ENCODE measurements around the gene FANCM. TPM values are rescaled to one million over a fixed set of nuclear protein-coding genes. Genes with fewer than 3 reads are reported as not detected.
"Not testable (repeated sequence)": the region's sequence is repeated elsewhere in the genome, so short reads cannot be mapped to it uniquely, and the experiment has no call there.

Gene FANCM
- polyA plus RNA-seq, 4 donors = 10.8 to 14.7 (median 12.8) TPM

- peak in 3 of 4 donors; percentile 6 to 22 (median 15) for DNase-seq (ENCODE audit: low read depth in 4 of 4, low spot score in 3 of 4)
These were observed 574 bp upstream of the FANCM start for GRCh38 chr14:45135156-45135555.

- no peak for DNase-seq (ENCODE audit: low read depth in 4 of 4, low spot score in 3 of 4)
These were observed 669 bp downstream of the FANCM start for GRCh38 chr14:45136399-45136798.

DNA sequence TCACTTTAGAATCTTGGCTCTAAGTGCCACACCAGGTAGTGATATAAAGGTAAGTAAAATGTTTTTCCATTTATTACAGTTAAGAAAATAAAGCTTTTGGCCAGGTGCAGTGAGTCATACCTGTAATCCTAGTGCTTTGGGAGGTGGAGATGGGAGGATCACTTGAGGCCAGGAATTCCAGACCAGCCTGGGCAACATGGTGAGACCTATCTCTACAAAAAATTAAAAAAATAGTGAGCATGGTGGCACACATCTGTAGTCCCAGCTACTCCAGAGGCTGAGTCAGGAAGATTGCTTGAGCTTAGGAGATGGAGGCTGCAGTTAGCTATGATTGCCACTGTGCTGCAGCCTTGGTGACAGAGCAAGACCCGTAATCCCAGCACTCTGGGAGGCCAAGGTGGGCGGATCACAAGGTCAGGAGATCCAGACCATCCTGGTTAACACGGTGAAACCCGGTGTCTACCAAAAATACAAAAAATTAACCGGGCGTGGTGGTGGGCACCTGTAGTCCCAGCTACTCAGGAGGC is 5.0 kb downstream of the FANCM start:
- no peak for DNase-seq (ENCODE audit: low read depth in 4 of 4, low spot score in 3 of 4)

- not testable (repeated sequence) for DNase-seq (ENCODE audit: low read depth in 4 of 4, low spot score in 3 of 4)
These were observed 6.4 kb downstream of the FANCM start for GRCh38 chr14:45142083-45142482.

DNA sequence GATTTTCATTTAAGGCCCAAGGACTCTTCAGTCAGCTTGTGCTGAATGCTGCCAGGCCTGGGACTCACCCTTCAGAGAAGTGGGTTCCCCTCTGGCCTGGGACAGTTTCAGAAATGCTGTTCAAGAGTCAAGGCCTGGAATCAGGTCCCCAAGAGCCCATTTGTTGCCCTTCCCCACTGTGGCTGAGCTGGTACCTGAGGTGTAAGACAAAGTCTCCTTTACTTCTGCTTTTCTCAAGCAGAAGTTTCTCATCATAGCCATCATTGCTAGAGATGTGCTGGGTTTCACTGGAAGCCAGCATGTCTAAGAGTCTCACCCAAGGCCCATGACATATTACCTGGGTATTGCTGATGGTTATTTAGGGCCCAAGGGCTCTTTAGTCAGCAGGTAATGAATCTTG is 8.9 kb downstream of the FANCM start:
- DNase-seq (ENCODE audit: low read depth in 4 of 4, low spot score in 3 of 4) = no peak

DNA sequence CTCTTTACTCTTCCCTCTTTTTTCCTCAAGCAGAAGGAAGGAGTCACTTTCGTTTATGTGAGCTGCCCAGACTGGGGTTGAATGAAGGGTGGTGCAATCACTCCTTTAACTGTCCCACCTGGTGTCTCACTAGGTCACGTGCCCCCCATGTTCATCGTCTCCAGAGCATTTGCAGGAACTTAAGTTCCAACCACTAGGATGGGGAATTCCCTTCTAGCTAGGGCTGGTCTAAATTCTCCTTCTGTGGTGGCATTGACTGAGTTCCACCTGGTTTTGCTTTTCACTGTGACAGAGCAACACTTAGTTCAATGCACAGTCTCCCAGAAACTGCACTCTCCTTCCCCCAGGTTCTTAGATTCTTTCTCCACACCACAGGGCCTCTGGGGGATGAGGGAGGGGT is 9.5 kb downstream of the FANCM start:
- DNase-seq (ENCODE audit: low read depth in 4 of 4, low spot score in 3 of 4) = no peak

- DNase-seq (ENCODE audit: low read depth in 4 of 4, low spot score in 3 of 4) = no peak
These were observed 13.9 kb downstream of the FANCM start for GRCh38 chr14:45149602-45150001.

DNA sequence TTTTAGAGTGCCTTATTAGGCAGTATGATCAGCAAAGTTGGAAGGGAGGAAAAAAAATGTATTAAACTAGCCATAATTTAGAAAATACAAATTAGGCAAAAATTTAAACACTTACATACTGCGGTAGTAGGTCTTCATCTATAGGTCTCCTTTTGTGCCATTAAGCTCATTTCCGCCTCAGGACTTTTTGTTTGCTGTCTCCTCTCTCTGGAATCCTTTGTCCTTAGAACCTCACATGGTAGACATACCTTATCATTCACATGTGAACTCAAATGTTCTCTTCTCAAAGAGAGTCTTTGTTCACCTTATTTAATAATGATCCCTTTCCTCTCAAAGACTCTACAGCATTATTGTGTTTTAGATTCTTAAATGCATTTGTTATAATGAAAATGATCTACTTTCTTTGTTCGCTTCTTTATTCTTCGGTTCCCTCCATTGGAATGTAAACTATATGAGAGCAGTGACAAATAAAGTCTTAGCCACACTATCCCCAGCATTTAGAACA is 14.7 kb downstream of the FANCM start:
- no peak for DNase-seq (ENCODE audit: low read depth in 4 of 4, low spot score in 3 of 4)

GRCh38 chr14:45156067-45156466 is 20.3 kb downstream of the FANCM start:
- no peak for DNase-seq (ENCODE audit: low read depth in 4 of 4, low spot score in 3 of 4)

DNA sequence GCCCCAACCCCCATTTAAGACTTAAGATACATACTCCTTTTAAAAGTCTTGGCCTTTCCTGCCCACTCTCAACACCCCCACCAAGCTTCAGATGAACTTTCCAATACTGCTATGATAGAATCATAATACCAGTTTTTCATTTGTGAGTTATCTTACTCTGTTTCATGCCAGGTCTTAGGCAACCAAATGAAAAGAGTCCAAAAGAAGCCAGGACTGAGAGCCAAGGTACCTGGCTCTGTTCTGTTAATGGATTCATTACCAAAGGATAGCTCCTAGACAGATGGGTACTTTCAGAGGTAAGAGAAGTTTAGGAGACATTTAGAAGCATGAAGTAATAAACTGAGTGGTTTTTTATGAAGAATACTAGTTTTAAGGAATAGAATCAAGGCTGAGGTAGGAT is 34.2 kb downstream of the FANCM start:
- DNase-seq (ENCODE audit: low read depth in 4 of 4, low spot score in 3 of 4) = no peak

GRCh38 chr14:45177076-45177475 is 41.3 kb downstream of the FANCM start:
- DNase-seq (ENCODE audit: low read depth in 4 of 4, low spot score in 3 of 4) = no peak

DNA sequence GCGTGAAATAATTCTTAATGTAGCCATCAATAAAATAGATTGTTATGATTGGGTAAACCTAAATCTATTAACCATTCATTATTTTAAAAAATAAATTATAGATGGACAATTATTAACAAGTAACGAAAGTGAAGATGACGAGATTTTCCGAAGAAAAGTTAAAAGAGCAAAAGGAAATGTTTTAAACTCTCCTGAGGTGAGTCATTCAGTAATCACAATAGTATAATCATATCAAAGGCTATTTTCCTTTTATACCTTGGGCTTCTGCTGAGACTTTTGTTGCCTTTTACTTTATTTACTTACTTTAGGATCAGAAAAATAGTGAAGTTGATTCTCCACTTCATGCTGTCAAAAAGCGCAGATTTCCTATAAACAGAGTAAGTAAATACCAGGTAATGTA is 45.6 kb downstream of the FANCM start:
- DNase-seq (ENCODE audit: low read depth in 4 of 4, low spot score in 3 of 4) = no peak

DNA sequence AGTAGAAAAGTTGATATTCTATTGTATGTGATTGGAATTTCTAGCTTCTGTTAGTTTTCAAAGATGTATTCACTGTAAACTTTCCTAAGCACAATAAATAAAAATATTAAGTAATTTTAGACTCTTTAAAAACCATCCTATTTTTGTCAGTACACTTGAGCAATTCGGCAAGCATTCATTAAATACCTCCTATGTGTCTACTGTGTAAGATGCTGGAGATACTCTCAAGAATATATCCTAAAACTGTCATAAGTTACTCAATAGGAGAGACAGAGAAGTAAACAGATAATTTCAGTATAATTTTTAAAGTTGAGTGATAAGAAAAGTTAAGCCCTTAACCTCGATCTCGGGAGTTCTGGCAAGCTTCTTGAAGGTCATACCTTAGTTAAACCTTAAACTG is 46.1 kb downstream of the FANCM start:
- DNase-seq (ENCODE audit: low read depth in 4 of 4, low spot score in 3 of 4) = no peak

GRCh38 chr14:45185100-45185814 is 49.5 kb downstream of the FANCM start:
- no peak for DNase-seq (ENCODE audit: low read depth in 4 of 4, low spot score in 3 of 4)

- DNase-seq (ENCODE audit: low read depth in 4 of 4, low spot score in 3 of 4) = no peak
These were observed 59.2 kb downstream of the FANCM start for GRCh38 chr14:45194964-45195363.

DNA sequence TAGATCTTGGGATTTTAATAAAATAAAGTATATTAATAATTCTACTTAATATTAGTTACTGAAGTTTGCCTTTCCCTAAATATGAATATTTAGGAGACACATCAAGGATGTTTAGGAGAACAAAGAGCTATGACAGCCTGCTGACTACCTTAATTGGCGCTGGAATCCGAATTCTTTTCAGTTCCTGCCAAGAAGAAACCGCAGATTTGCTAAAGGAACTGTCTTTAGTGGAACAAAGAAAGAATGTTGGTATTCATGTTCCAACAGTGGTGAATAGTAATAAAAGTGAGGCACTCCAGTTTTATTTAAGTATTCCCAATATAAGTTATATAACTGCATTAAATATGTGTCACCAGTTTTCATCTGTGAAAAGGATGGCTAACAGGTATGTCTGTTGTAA is 62.8 kb downstream of the FANCM start:
- DNase-seq (ENCODE audit: low read depth in 4 of 4, low spot score in 3 of 4) = no peak

GRCh38 chr14:45199230-45199629 is 63.5 kb downstream of the FANCM start:
- no peak for DNase-seq (ENCODE audit: low read depth in 4 of 4, low spot score in 3 of 4)

GRCh38 chr14:45201905-45202304 is 66.2 kb downstream of the FANCM start:
- DNase-seq (ENCODE audit: low read depth in 4 of 4, low spot score in 3 of 4) = no peak

DNA sequence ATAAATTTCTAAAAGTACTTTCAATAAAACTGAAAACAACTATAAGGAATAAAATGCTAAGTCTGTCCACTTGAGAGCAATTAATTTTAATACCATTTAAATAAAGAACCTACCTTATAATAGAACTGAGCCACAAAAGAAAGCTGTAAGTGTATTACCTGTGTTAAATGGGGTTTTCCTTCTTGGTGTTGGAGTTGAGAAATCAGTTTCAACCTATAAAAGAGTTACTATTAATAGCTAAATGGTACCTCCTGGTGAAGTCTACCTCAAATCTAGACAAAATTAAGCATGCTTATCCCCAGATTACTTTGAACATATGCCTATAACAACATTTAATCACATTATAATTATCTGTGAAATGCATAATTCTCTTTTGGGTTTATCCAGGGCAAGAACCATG is 68.5 kb downstream of the FANCM start:
- no peak for DNase-seq (ENCODE audit: low read depth in 4 of 4, low spot score in 3 of 4)

GRCh38 chr14:45210159-45210558 is 74.4 kb downstream of the FANCM start:
- DNase-seq (ENCODE audit: low read depth in 4 of 4, low spot score in 3 of 4) = no peak

GRCh38 chr14:45211295-45211694 is 75.6 kb downstream of the FANCM start:
- no peak for DNase-seq (ENCODE audit: low read depth in 4 of 4, low spot score in 3 of 4)

- no peak for DNase-seq (ENCODE audit: low read depth in 4 of 4, low spot score in 3 of 4)
These were observed 76.5 kb downstream of the FANCM start for GRCh38 chr14:45212231-45212630.

- not testable (repeated sequence) for DNase-seq (ENCODE audit: low read depth in 4 of 4, low spot score in 3 of 4)
These were observed 78.0 kb downstream of the FANCM start for GRCh38 chr14:45213716-45214115.

Measured in left renal pelvis (tissue), 4 donors.